HCT116 (cell line): ENCODE data around the gene EPB41L5. TPM values are rescaled to one million over a fixed set of nuclear protein-coding genes. Genes with fewer than 3 reads are reported as not detected.
"Not testable (repeated sequence)": the region's sequence is repeated elsewhere in the genome, so short reads cannot be mapped to it uniquely, and the experiment has no call there.

ENCODE experiments used
- ATAC-seq: fragments of 200-7000 bp; cut with Tn5 transposase; 2 replicates; pipeline ENCODE4 v1.9.1; 2020; ENCODE audit warnings: mild to moderate bottlenecking, moderate library complexity
- BruUV-seq: library from RNA; stranded (reverse); fragments of 400-500 nt; replicated peaks from 2 replicates; lab custom pipeline; 2021; lab: Mats Ljungman, UMichigan
- CTCF ChIA-PET: fragments of 300-600 bp; sonication (Branson Sonifier 250); formaldehyde crosslinking; loops from one replicate; lab custom pipeline; 2021; ENCODE audit warnings: antibody characterized with exemption; lab: Charles Lee
- POLR2A ChIA-PET: fragments of 300-600, 350-600 bp; sonication (Branson Sonifier 250); formaldehyde crosslinking; loops from one replicate; lab custom pipeline; 2021; ENCODE audit warnings: antibody characterized with exemption; lab: Charles Lee
- RAD21 ChIA-PET, 2 experiments: fragments of 300-600 bp; sonication (Branson Sonifier 250); formaldehyde crosslinking; loops; one replicate each; lab custom pipeline; 2023; ENCODE audit warnings: low total read pairs in 2 of 2; ENCODE audit not compliant: uncharacterized antibody in 2 of 2, unreplicated experiment in 2 of 2, low non-redundant PET in 1 of 2; lab: Charles Lee
- DNase-seq: peaks from one replicate; pipeline ENCODE4 v3.0.0-alpha.2; 2010; ENCODE audit warnings: low read depth, low spot score
- H2AFZ ChIP-seq: fragments of 200-600 bp; shearing (Covaris generic), sonication (generic); 2 replicates; pipeline ENCODE4 v1.6.1; 2017; ENCODE audit warnings: low read depth, mixed run types, mixed read lengths, antibody characterized with exemption, low read length; ENCODE audit not compliant: poor library complexity, severe bottlenecking
- H3K27ac ChIP-seq: 2 replicates; pipeline ENCODE4 v1.5.1; 2012; ENCODE audit warnings: low read depth, low read length
- H3K27me3 ChIP-seq: fragments of 200-600 bp; sonication (generic); 2 replicates; pipeline ENCODE4 v1.6.1; 2016; ENCODE audit warnings: mixed run types, low read length, mixed read lengths; ENCODE audit not compliant: insufficient read depth
- H3K36me3 ChIP-seq, 2 experiments: fragments of 200-500 bp in 1 of 2; fragments of 200-600 bp in 1 of 2; sonication (Bioruptor generic) in 1 of 2; sonication (generic) in 1 of 2; 2 replicates each; pipeline versions ENCODE4 v1.5.1 to v1.6.1; 2014 to 2016; ENCODE audit warnings: low read length in 2 of 2, inconsistent platforms in 1 of 2, mixed read lengths in 1 of 2, mixed run types in 1 of 2; ENCODE audit not compliant: insufficient read depth in 2 of 2, control insufficient read depth in 1 of 2
- H3K4me1 ChIP-seq, 2 experiments: fragments of 200-600 bp in 1 of 2; sonication (generic) in 1 of 2; 2 replicates each; pipeline versions ENCODE4 v1.5.1 to v1.6.1; 2012 to 2017; ENCODE audit warnings: low read length in 2 of 2, inconsistent platforms in 1 of 2, mild to moderate bottlenecking in 1 of 2, mixed read lengths in 1 of 2, mixed run types in 1 of 2, moderate library complexity in 1 of 2; ENCODE audit not compliant: insufficient read depth in 2 of 2, control insufficient read depth in 1 of 2
- H3K4me2 ChIP-seq: fragments of 200-600 bp; sonication (generic); 2 replicates; pipeline ENCODE4 v1.6.1; 2017; ENCODE audit warnings: mixed run types, low read length, mixed read lengths
- H3K4me3 ChIP-seq, 2 experiments: fragments of 200-600 bp in 1 of 2; sonication (generic) in 1 of 2; replicated peaks in 1 of 2; 2 replicates each; pipeline ENCODE4 v1.5.1; 2011 to 2016; ENCODE audit warnings: low read length in 2 of 2, control low read depth in 1 of 2, low read depth in 1 of 2, mild to moderate bottlenecking in 1 of 2, mixed read lengths in 1 of 2, mixed run types in 1 of 2
- H3K79me2 ChIP-seq: fragments of 200-600 bp; sonication (generic); 2 replicates; pipeline ENCODE4 v1.6.1; 2017; ENCODE audit warnings: mild to moderate bottlenecking, mixed run types, low read length, moderate library complexity, mixed read lengths; ENCODE audit not compliant: insufficient read depth
- H3K9ac ChIP-seq: fragments of 200-600 bp; sonication (generic); 2 replicates; pipeline ENCODE4 v1.6.1; 2016; ENCODE audit warnings: low read length, mixed read lengths
- H3K9me2 ChIP-seq: fragments of 200-600 bp; sonication (generic), shearing (Covaris generic); 2 replicates; pipeline ENCODE4 v1.6.1; 2017; ENCODE audit warnings: mixed run types, mild to moderate bottlenecking, moderate library complexity; ENCODE audit not compliant: insufficient read depth
- H3K9me3 ChIP-seq, 2 experiments: fragments of 200-500 bp in 1 of 2; fragments of 200-600 bp in 1 of 2; sonication (Bioruptor generic) in 1 of 2; sonication (generic) in 1 of 2; 2 replicates each; pipeline ENCODE4 v1.6.1; 2014 to 2017; ENCODE audit warnings: low read length in 2 of 2, mixed read lengths in 2 of 2, inconsistent platforms in 1 of 2, low read depth in 1 of 2, mild to moderate bottlenecking in 1 of 2, mixed run types in 1 of 2, moderate library complexity in 1 of 2; ENCODE audit not compliant: control insufficient read depth in 1 of 2, insufficient read depth in 1 of 2
- H4K20me1 ChIP-seq: fragments of 200-600 bp; sonication (generic), shearing (Covaris generic); 2 replicates; pipeline ENCODE4 v1.6.1; 2017; ENCODE audit warnings: mixed run types, mild to moderate bottlenecking, moderate library complexity; ENCODE audit not compliant: insufficient read depth
- CEBPB ChIP-seq: IDR thresholded peaks from 2 replicates; pipeline ENCODE4 v1.6.1; 2012; ENCODE audit warnings: low read depth
- EGR1 ChIP-seq: IDR thresholded peaks from 2 replicates; pipeline ENCODE4 v1.6.1; 2012; ENCODE audit warnings: low read depth
- EZH2 ChIP-seq: fragments of 200-600 bp; sonication (generic); IDR thresholded peaks from 2 replicates; pipeline ENCODE4 v1.6.1; 2017; ENCODE audit warnings: antibody characterized with exemption, mixed run types
- FOSL1 ChIP-seq: IDR thresholded peaks from 2 replicates; pipeline ENCODE4 v1.6.1; 2012; ENCODE audit warnings: low read depth
- SIN3A ChIP-seq: IDR thresholded peaks from 2 replicates; pipeline ENCODE4 v1.6.1; 2012; ENCODE audit warnings: low read depth
- ZNF274 ChIP-seq: fragments of 200-500 bp; sonication (Bioruptor generic); IDR thresholded peaks from 2 replicates; pipeline ENCODE4 v1.6.1; 2014; ENCODE audit warnings: mild to moderate bottlenecking, low read depth, low read length, inconsistent platforms
- intact Hi-C: fragments of 100-400 bp; cut with micrococcal nuclease; formaldehyde crosslinking; loops from 2 replicates; pipeline ENCODE4 v1.10.0; 2022
- total RNA-seq: library from RNA; stranded (reverse); gene quantifications from one replicate; pipeline ENCODE4 v1.2.1, GENCODE V29; 2021; ENCODE audit not compliant: unreplicated experiment
- TF ChIP-seq, protein P1 (sequence below): IDR thresholded peaks from 2 replicates; pipeline ENCODE4 v1.6.1; 2012

The EPB41L5 gene
- total RNA-seq, 1 experiment from 2014 or later, result 14.7 TPM

DNA sequence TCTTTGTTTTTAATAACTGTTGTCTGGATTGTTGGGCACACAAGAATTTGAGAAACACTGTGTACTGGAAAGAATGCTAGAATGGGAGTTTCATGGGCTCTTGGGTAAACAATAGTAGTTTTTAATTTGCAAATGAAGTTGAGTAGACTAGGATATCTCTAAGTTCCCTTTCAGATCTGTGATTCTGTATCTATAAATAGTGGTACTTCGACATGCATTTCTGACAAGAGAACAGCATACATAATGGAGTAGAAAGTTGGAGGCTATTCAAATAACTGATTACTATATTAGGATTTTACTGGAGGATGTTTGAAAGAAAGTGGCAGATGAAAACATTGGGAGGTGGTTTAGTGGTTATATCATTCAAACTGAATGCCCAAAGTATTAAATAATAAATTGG lies 29.5 kb downstream of the EPB41L5 start:
- TF ChIP-seq SIN3A (no peak), ZNF274 (no peak), EGR1 (no peak)
- TF ChIP-seq, protein P1, sequence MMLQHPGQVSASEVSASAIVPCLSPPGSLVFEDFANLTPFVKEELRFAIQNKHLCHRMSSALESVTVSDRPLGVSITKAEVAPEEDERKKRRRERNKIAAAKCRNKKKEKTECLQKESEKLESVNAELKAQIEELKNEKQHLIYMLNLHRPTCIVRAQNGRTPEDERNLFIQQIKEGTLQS, result no peak
- Histone ChIP-seq H3K9me2 (no peaks in the 10 kb centered on the region), H4K20me1 (no peaks in the 10 kb centered on the region), H3K9ac (no peak overlapping the region), H2AFZ (no peak overlapping the region), H3K27ac (no peak overlapping the region), H3K4me3 (no peak overlapping the region), H3K4me2 (no peak overlapping the region), H3K9me3 (no peaks in the 10 kb centered on the region), H3K27me3 (no peaks in the 10 kb centered on the region), H3K36me3 (no peaks in the 10 kb centered on the region), H3K79me2 (no peaks in the 10 kb centered on the region), H3K4me1 (no peaks in the 10 kb centered on the region)
- DNase-seq (no peak), ATAC-seq (no peak)
- intact Hi-C loops, result no loop called here
- RAD21 ChIA-PET, result no interaction called here
- CTCF ChIA-PET, result no interaction called here
- no TSS peak for BruUV-seq
- POLR2A ChIA-PET, result no interaction called here

GRCh38 chr2:120044336-120044735 lies 31.5 kb downstream of the EPB41L5 start:
- H2AFZ ChIP-seq, result no peak overlapping the region
- no peaks in the 10 kb centered on the region for H3K9me3 ChIP-seq
- H3K27ac ChIP-seq, result no peak overlapping the region
- no peaks in the 10 kb centered on the region for H3K79me2 ChIP-seq
- intact Hi-C loops, result no loop called here
- ChIA-PET CTCF (no interaction called here), POLR2A (no interaction called here), RAD21 (no interaction called here)
- no peak for TF ChIP-seq FOSL1
- TF ChIP-seq ZNF274, result no peak
- TF ChIP-seq EZH2, result no peak
- TF ChIP-seq EGR1, result no peak
- no peak for TF ChIP-seq CEBPB
- H3K27me3 ChIP-seq, result no peaks in the 10 kb centered on the region
- H3K4me3 ChIP-seq, result no peak overlapping the region
- DNase-seq (no peak), ATAC-seq (no peak)
- BruUV-seq, result no TSS peak
- no peaks in the 10 kb centered on the region for H3K36me3 ChIP-seq
- H3K4me2 ChIP-seq, result no peak overlapping the region
- H3K4me1 ChIP-seq, result no peaks in the 10 kb centered on the region
- no peaks in the 10 kb centered on the region for H3K9me2 ChIP-seq
- no peaks in the 10 kb centered on the region for H4K20me1 ChIP-seq
- no peak overlapping the region for H3K9ac ChIP-seq

DNA sequence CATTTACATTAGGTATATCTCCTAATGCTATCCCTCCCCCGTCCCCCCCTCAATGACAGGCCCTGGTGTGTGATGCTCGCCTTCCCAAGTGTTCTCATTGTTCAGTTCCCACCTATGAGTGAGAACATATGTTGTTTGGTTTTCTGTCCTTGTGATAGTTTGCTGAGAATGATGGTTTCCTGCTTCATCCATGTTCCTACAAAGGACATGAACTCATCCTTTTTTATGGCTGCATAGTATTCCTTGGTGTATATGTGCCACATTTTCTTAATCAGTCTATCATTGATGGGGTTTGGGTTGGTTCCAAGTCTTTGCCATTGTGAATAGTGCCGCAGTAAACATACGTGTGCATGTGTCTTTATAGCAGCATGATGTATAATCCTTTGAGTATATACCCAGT lies 32.9 kb downstream of the EPB41L5 start:
- H2AFZ ChIP-seq, CTCF ChIA-PET, POLR2A ChIA-PET, H3K27ac ChIP-seq, H3K4me3 ChIP-seq, H3K4me1 ChIP-seq, DNase-seq, H3K79me2 ChIP-seq, H3K9me3 ChIP-seq, H3K9ac ChIP-seq, H4K20me1 ChIP-seq, H3K27me3 ChIP-seq, H3K36me3 ChIP-seq, BruUV-seq, intact Hi-C loops, H3K9me2 ChIP-seq, RAD21 ChIA-PET, H3K4me2 ChIP-seq, ATAC-seq: not testable (repeated sequence)

DNA sequence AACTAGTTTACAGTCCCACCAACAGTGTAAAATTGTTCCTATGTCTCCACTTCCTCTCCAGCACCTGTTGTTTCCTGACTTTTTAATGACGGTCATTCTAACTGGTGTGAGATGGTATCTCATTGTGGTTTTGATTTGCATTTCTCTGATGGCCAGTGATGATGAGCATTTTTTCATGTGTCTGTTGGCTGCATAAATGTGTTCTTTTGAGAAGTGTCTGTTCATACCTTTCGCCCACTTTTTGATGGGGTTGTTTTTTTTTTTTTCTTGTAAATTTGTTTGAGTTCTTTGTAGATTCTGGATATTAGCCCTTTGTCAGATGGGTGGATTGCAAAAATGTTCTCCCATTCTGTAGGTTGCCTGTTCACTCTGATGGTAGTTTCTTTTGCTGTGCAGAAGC lies 33.4 kb downstream of the EPB41L5 start:
- H3K27ac ChIP-seq, RAD21 ChIA-PET, DNase-seq, H3K4me2 ChIP-seq, intact Hi-C loops, H4K20me1 ChIP-seq, H3K4me3 ChIP-seq, H3K9me3 ChIP-seq, H3K79me2 ChIP-seq, H3K27me3 ChIP-seq, H3K9me2 ChIP-seq, H3K36me3 ChIP-seq, CTCF ChIA-PET, BruUV-seq, ATAC-seq, H3K4me1 ChIP-seq, H2AFZ ChIP-seq, H3K9ac ChIP-seq, POLR2A ChIA-PET: not testable (repeated sequence)
